Fibroblast of skin of back (primary cell): ENCODE results near the gene CPNE5.

Experiments
- DNase-seq: peaks from one replicate; pipeline ENCODE4 v3.0.0-alpha.2; 2013

The CPNE5 gene

GRCh38 chr6:36759148-36759759 lies 80.0 kb downstream of the CPNE5 start:
- peak; percentile 61 for DNase-seq

GRCh38 chr6:36758516-36759147 lies 80.6 kb downstream of the CPNE5 start:
- DNase-seq: no peak

- DNase-seq: no peak
Observed at GRCh38 chr6:36757943-36758508, 81.2 kb downstream of the CPNE5 start.

GRCh38 chr6:36757206-36757605 lies 82.0 kb downstream of the CPNE5 start:
- no peak for DNase-seq

GRCh38 chr6:36756786-36757185 lies 82.5 kb downstream of the CPNE5 start:
- no peak for DNase-seq

- peak; percentile 36 for DNase-seq
Observed at GRCh38 chr6:36755435-36756348, 83.6 kb downstream of the CPNE5 start.

GRCh38 chr6:36754582-36755434 lies 84.4 kb downstream of the CPNE5 start:
- no peak for DNase-seq

GRCh38 chr6:36753671-36754405 lies 85.4 kb downstream of the CPNE5 start:
- DNase-seq: no peak

- no peak for DNase-seq
Observed at GRCh38 chr6:36752886-36753506, 86.2 kb downstream of the CPNE5 start.

GRCh38 chr6:36752187-36752885 lies 86.9 kb downstream of the CPNE5 start:
- no peak for DNase-seq

GRCh38 chr6:36751833-36752186 lies 87.4 kb downstream of the CPNE5 start:
- no peak for DNase-seq

- DNase-seq: peak; percentile 44
Observed at GRCh38 chr6:36751091-36751490, 88.2 kb downstream of the CPNE5 start.

- DNase-seq: no peak
Observed at GRCh38 chr6:36749829-36750489, 89.3 kb downstream of the CPNE5 start.

GRCh38 chr6:36746251-36746650 lies 93.0 kb downstream of the CPNE5 start:
- DNase-seq: no peak

GRCh38 chr6:36745836-36746235 lies 93.4 kb downstream of the CPNE5 start:
- DNase-seq: no peak

GRCh38 chr6:36745283-36745682 lies 94.0 kb downstream of the CPNE5 start:
- DNase-seq: no peak

- DNase-seq: no peak
Observed at GRCh38 chr6:36744304-36744673, 95.0 kb downstream of the CPNE5 start.

GRCh38 chr6:36743538-36744303 lies 95.5 kb downstream of the CPNE5 start:
- no peak for DNase-seq

- no peak for DNase-seq
Observed at GRCh38 chr6:36743032-36743431, 96.2 kb downstream of the CPNE5 start.
